ENCODE measurements around the gene WDR73.

GRCh38 chr15:84608707-84609284 lies 45.3 kb downstream of the WDR73 start:
- TF ChIP-seq CTCF (IDR thresholded peaks at IDR 0.05) (no peak), POLR2AphosphoS5 (IDR thresholded peaks at IDR 0.05) (no peak)

All from esophagus muscularis mucosa (tissue), 3 donors.